Fibroblast of lung (primary cell): ENCODE measurements around the gene SLC37A1. TPM values are rescaled to one million over a fixed set of nuclear protein-coding genes. Genes with fewer than 3 reads are reported as not detected.

ENCODE experiments used
- DNase-seq, 2 donors: peaks; one replicate each; pipeline versions ENCODE4 v3.0.0 to v3.0.0-alpha.2; 2010; ENCODE audit warnings: low read depth in 2 of 2
- H2AFZ ChIP-seq: 2 replicates; pipeline ENCODE4 v1.5.1; 2012; ENCODE audit warnings: low read length, control low read depth, inconsistent platforms
- H3K27ac ChIP-seq: 2 replicates; pipeline ENCODE4 v1.5.1; 2011; ENCODE audit warnings: low read length, control low read depth; ENCODE audit not compliant: insufficient read depth
- H3K27me3 ChIP-seq: 2 replicates; pipeline ENCODE4 v1.5.1; 2011; ENCODE audit warnings: mild to moderate bottlenecking, low read length; ENCODE audit not compliant: control insufficient read depth, insufficient read depth
- H3K36me3 ChIP-seq: 2 replicates; pipeline ENCODE4 v1.5.1; 2011; ENCODE audit warnings: low read length; ENCODE audit not compliant: control insufficient read depth, insufficient read depth
- H3K4me1 ChIP-seq: 2 replicates; pipeline ENCODE4 v1.5.1; 2011; ENCODE audit warnings: low read length; ENCODE audit not compliant: control insufficient read depth, insufficient read depth; ENCODE audit errors: extremely low read depth
- H3K4me2 ChIP-seq: 2 replicates; pipeline ENCODE4 v1.5.1; 2011; ENCODE audit warnings: low read length, control low read depth; ENCODE audit not compliant: insufficient read depth; ENCODE audit errors: extremely low read depth
- H3K4me3 ChIP-seq, 4 experiments: fragments of 200-600 bp in 1 of 4; sonication (generic) in 1 of 4; replicated peaks in 1 of 4; 2 replicates each; pipeline ENCODE4 v1.5.1; 2011 to 2016; ENCODE audit warnings: low read length in 4 of 4, low read depth in 3 of 4, mild to moderate bottlenecking in 3 of 4, control low read depth in 2 of 4, inconsistent platforms in 1 of 4, mixed read lengths in 1 of 4; ENCODE audit not compliant: insufficient read depth in 1 of 4; ENCODE audit errors: control extremely low read depth in 1 of 4
- H3K79me2 ChIP-seq: 2 replicates; pipeline ENCODE4 v1.5.1; 2012; ENCODE audit warnings: mild to moderate bottlenecking, low read length, inconsistent platforms; ENCODE audit not compliant: control insufficient read depth, insufficient read depth
- H3K9ac ChIP-seq: 2 replicates; pipeline ENCODE4 v1.5.1; 2011; ENCODE audit warnings: mild to moderate bottlenecking, low read length, control low read depth; ENCODE audit not compliant: insufficient read depth
- H3K9me3 ChIP-seq: 2 replicates; pipeline ENCODE4 v1.5.1; 2012; ENCODE audit warnings: low read depth, low read length; ENCODE audit not compliant: control insufficient read depth, insufficient read depth
- H4K20me1 ChIP-seq: 2 replicates; pipeline ENCODE4 v1.5.1; 2011; ENCODE audit warnings: low read length; ENCODE audit not compliant: control insufficient read depth, insufficient read depth; ENCODE audit errors: extremely low read depth
- CTCF ChIP-seq, 2 donors: IDR thresholded peaks in 1 of 2; conservative IDR thresholded peaks in 1 of 2; 1 replicate in 1 of 2; 2 replicates in 1 of 2; pipeline ENCODE4 v1.5.1; 2011 to 2012; ENCODE audit warnings: low read length in 2 of 2, control low read depth in 1 of 2, inconsistent platforms in 1 of 2, low read depth in 1 of 2, mild to moderate bottlenecking in 1 of 2
- EZH2 ChIP-seq: IDR thresholded peaks from 2 replicates; pipeline ENCODE4 v1.5.1; 2012; ENCODE audit warnings: low read length, control low read depth, mild to moderate bottlenecking; ENCODE audit errors: missing control alignments
- polyA plus RNA-seq, 2 donors: library from polyadenylated mRNA; depleted of rRNA in 1 of 2; stranded (reverse) in 1 of 2; unstranded in 1 of 2; fragments of >200 nt; gene quantifications; 2 replicates each; pipeline ENCODE4 v1.2.1, GENCODE V29; 2011 to 2012; ENCODE audit warnings: missing spikeins in 1 of 2
- total RNA-seq: library from RNA; depleted of rRNA; stranded (reverse); fragments of >200 nt; gene quantifications from 2 replicates; pipeline ENCODE4 v1.2.1, GENCODE V29; 2014

SLC37A1 gene
- total and polyA plus RNA-seq, 2 donors (not counting 1 experiment from before 2014, with no cell fraction given): 0.42 to 6.4 TPM

- no peak overlapping the region for H3K4me2 ChIP-seq
- no peak overlapping the region for H3K4me3 ChIP-seq
- no peaks in the 10 kb centered on the region for H3K27me3 ChIP-seq
- H3K36me3 ChIP-seq: no peaks in the 10 kb centered on the region
- H3K9me3 ChIP-seq: no peaks in the 10 kb centered on the region
- no peak overlapping the region for H2AFZ ChIP-seq
- DNase-seq: no peak
- no peaks in the 10 kb centered on the region for H3K4me1 ChIP-seq
- H4K20me1 ChIP-seq: no peaks in the 10 kb centered on the region
- no peak overlapping the region for H3K9ac ChIP-seq
- no peaks in the 10 kb centered on the region for H3K79me2 ChIP-seq
- H3K27ac ChIP-seq: no peak overlapping the region
- TF ChIP-seq CTCF (conservative IDR thresholded peaks at IDR 0.05 in 1 of 2, IDR thresholded peaks at IDR 0.05 in 1 of 2; ENCODE audit: low read depth in 1 of 2, low read length in 2 of 2) (no peak), EZH2 (no peak)
These were observed 45.7 kb downstream of the SLC37A1 start for GRCh38 chr21:42559326-42559725.

GRCh38 chr21:42560517-42561179 lies 47.0 kb downstream of the SLC37A1 start:
- Histone ChIP-seq H3K4me1 (no peaks in the 10 kb centered on the region), H3K36me3 (no peaks in the 10 kb centered on the region), H2AFZ (no peak overlapping the region), H3K27me3 (no peaks in the 10 kb centered on the region), H4K20me1 (no peaks in the 10 kb centered on the region), H3K4me3 (no peak overlapping the region), H3K4me2 (no peak overlapping the region), H3K79me2 (no peaks in the 10 kb centered on the region), H3K9ac (no peak overlapping the region), H3K27ac (no peak overlapping the region), H3K9me3 (no peaks in the 10 kb centered on the region)
- no peak for DNase-seq
- TF ChIP-seq CTCF (conservative IDR thresholded peaks at IDR 0.05 in 1 of 2, IDR thresholded peaks at IDR 0.05 in 1 of 2; ENCODE audit: low read depth in 1 of 2, low read length in 2 of 2): no peak
- no peak for TF ChIP-seq EZH2

DNA sequence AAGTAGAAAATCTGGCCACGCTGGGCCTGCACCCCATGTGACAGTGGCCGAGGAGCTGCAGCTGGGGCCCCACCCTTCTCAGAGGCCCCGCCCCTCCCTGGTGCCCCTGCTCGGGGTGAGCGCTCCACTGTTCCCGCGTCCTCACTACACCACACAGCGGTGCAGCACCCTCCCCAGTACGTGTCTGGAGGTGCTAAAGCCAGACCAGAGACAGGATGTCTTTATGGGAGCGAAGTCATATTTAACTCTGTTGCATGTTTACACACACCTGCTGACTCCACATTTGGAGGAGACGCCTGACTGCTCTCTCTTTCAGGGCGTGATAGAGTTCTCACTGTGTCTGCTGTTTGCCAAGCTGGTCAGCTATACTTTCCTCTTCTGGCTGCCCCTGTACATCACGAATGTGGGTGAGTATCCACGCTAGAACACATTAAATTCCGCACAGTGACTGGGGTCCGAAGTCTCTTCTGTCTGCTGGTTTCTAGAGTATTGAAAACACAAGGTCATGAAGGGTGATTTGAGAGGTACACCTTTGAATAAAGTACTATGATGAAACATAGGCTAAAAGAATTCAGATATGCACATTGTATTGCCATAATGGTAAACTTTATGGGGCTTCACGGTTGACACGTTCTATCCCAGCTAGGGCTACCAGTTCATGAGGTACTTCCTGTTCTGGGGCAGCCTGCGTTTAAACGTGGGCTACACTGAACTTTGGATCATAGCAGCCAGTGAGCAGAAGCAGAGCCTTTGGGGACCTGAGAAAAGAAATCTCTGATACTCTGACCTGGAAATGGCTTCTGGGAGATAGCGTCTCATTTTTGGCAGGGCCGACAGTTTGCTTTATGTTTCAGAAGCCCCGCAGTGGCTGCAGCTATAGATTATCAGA lies 48.4 kb downstream of the SLC37A1 start:
- no peaks in the 10 kb centered on the region for H3K36me3 ChIP-seq
- no peak overlapping the region for H3K27ac ChIP-seq
- no peaks in the 10 kb centered on the region for H3K79me2 ChIP-seq
- no peak for TF ChIP-seq CTCF (conservative IDR thresholded peaks at IDR 0.05 in 1 of 2, IDR thresholded peaks at IDR 0.05 in 1 of 2; ENCODE audit: low read depth in 1 of 2, low read length in 2 of 2)
- TF ChIP-seq EZH2: no peak
- H3K4me3 ChIP-seq: no peak overlapping the region
- DNase-seq: no peak
- no peak overlapping the region for H3K4me2 ChIP-seq
- H3K4me1 ChIP-seq: no peaks in the 10 kb centered on the region
- H3K9me3 ChIP-seq: no peaks in the 10 kb centered on the region
- H3K9ac ChIP-seq: no peak overlapping the region
- no peaks in the 10 kb centered on the region for H3K27me3 ChIP-seq
- no peaks in the 10 kb centered on the region for H4K20me1 ChIP-seq
- H2AFZ ChIP-seq: no peak overlapping the region
